ENCODE data around the gene MRC2.
"Not testable (repeated sequence)": the region's sequence is repeated elsewhere in the genome, so short reads cannot be mapped to it uniquely, and the experiment has no call there.

MRC2 gene

GRCh38 chr17:62676952-62677596 is 49.6 kb downstream of the MRC2 start:
- Mint-ChIP-seq H3K4me3 (no peak overlapping the region), H3K27me3 (no peaks in the 10 kb centered on the region), H3K36me3 (ENCODE audit: insufficient read depth) (no peaks in the 10 kb centered on the region), H3K9me3 (no peaks in the 10 kb centered on the region), H3K27ac (no peak overlapping the region), H3K4me1 (ENCODE audit: low read depth in 2 of 2) (peaks cover 0 to 4% of the 10 kb centered on the region in 2 donors)
- DNase-seq (no peak), ATAC-seq (replicated peaks) (no peak)

- no peaks in the 10 kb centered on the region for H3K27me3 Mint-ChIP-seq
Observed at GRCh38 chr17:62678214-62678919, 50.9 kb downstream of the MRC2 start.

GRCh38 chr17:62679866-62680377 is 52.5 kb downstream of the MRC2 start:
- no peak for ATAC-seq (replicated peaks)
- H3K4me1 Mint-ChIP-seq (ENCODE audit: low read depth in 2 of 2) = no peaks in the 10 kb centered on the region
- no peak for DNase-seq
- H3K9me3 Mint-ChIP-seq = no peaks in the 10 kb centered on the region
- H3K27ac Mint-ChIP-seq = no peak overlapping the region
- no peaks in the 10 kb centered on the region for H3K27me3 Mint-ChIP-seq
- H3K36me3 Mint-ChIP-seq (ENCODE audit: insufficient read depth) = no peaks in the 10 kb centered on the region
- no peak overlapping the region for H3K4me3 Mint-ChIP-seq

More at GRCh38 chr17:62678214-62678919, 50.9 kb downstream of the MRC2 start:
- no peaks in the 10 kb centered on the region for H3K9me3 Mint-ChIP-seq
- no peak overlapping the region for H3K4me3 Mint-ChIP-seq
- DNase-seq (no peak), ATAC-seq (replicated peaks) (no peak)
- no peak overlapping the region for H3K27ac Mint-ChIP-seq
- no peaks in the 10 kb centered on the region for H3K36me3 Mint-ChIP-seq (ENCODE audit: insufficient read depth)
- no peaks in the 10 kb centered on the region for H3K4me1 Mint-ChIP-seq (ENCODE audit: low read depth in 2 of 2)

- H3K4me3 Mint-ChIP-seq = no peak overlapping the region
- ATAC-seq (replicated peaks) = no peak
- H3K4me1 Mint-ChIP-seq (ENCODE audit: low read depth in 2 of 2) = no peaks in the 10 kb centered on the region
Observed at GRCh38 chr17:62680541-62681052, 53.1 kb downstream of the MRC2 start.

GRCh38 chr17:62681061-62681938 is 53.8 kb downstream of the MRC2 start:
- Mint-ChIP-seq H3K4me3 (no peak overlapping the region), H3K27me3 (no peaks in the 10 kb centered on the region), H3K4me1 (ENCODE audit: low read depth in 2 of 2) (no peaks in the 10 kb centered on the region), H3K27ac (no peak overlapping the region), H3K36me3 (ENCODE audit: insufficient read depth) (no peaks in the 10 kb centered on the region), H3K9me3 (no peaks in the 10 kb centered on the region)
- ATAC-seq (replicated peaks) (no peak), DNase-seq (no peak)

More at GRCh38 chr17:62680541-62681052, 53.1 kb downstream of the MRC2 start:
- Mint-ChIP-seq H3K27ac (no peak overlapping the region), H3K36me3 (ENCODE audit: insufficient read depth) (no peaks in the 10 kb centered on the region), H3K27me3 (no peaks in the 10 kb centered on the region), H3K9me3 (no peaks in the 10 kb centered on the region)
- DNase-seq = no peak

- H3K4me3 Mint-ChIP-seq = no peak overlapping the region
- no peaks in the 10 kb centered on the region for H3K36me3 Mint-ChIP-seq (ENCODE audit: insufficient read depth)
- no peak for ATAC-seq (replicated peaks)
- H3K27me3 Mint-ChIP-seq = no peaks in the 10 kb centered on the region
- H3K9me3 Mint-ChIP-seq = no peaks in the 10 kb centered on the region
- no peak overlapping the region for H3K27ac Mint-ChIP-seq
- no peaks in the 10 kb centered on the region for H3K4me1 Mint-ChIP-seq (ENCODE audit: low read depth in 2 of 2)
- DNase-seq = no peak
Observed at GRCh38 chr17:62681939-62682381, 54.5 kb downstream of the MRC2 start.

- ATAC-seq (replicated peaks) (no peak), DNase-seq (no peak)
- Mint-ChIP-seq H3K9me3 (no peaks in the 10 kb centered on the region), H3K27ac (no peak overlapping the region), H3K4me3 (no peak overlapping the region), H3K36me3 (ENCODE audit: insufficient read depth) (no peaks in the 10 kb centered on the region), H3K4me1 (ENCODE audit: low read depth in 2 of 2) (no peaks in the 10 kb centered on the region), H3K27me3 (no peaks in the 10 kb centered on the region)
Observed at GRCh38 chr17:62684179-62684578, 56.7 kb downstream of the MRC2 start.

GRCh38 chr17:62687997-62688396 is 60.5 kb downstream of the MRC2 start:
- DNase-seq (no peak), ATAC-seq (replicated peaks) (no peak)
- Mint-ChIP-seq H3K27ac (no peak overlapping the region), H3K36me3 (ENCODE audit: insufficient read depth) (no peaks in the 10 kb centered on the region), H3K4me3 (no peak overlapping the region), H3K27me3 (no peaks in the 10 kb centered on the region), H3K9me3 (no peaks in the 10 kb centered on the region), H3K4me1 (ENCODE audit: low read depth in 2 of 2) (no peaks in the 10 kb centered on the region)

GRCh38 chr17:62688398-62689160 is 61.1 kb downstream of the MRC2 start:
- no peaks in the 10 kb centered on the region for H3K9me3 Mint-ChIP-seq
- H3K4me3 Mint-ChIP-seq = no peak overlapping the region
- no peaks in the 10 kb centered on the region for H3K27me3 Mint-ChIP-seq
- H3K27ac Mint-ChIP-seq = no peak overlapping the region
- ATAC-seq (replicated peaks) = no peak
- H3K36me3 Mint-ChIP-seq (ENCODE audit: insufficient read depth) = no peaks in the 10 kb centered on the region
- DNase-seq = no peak
- H3K4me1 Mint-ChIP-seq (ENCODE audit: low read depth in 2 of 2) = no peaks in the 10 kb centered on the region

- no peak for DNase-seq
- Mint-ChIP-seq H3K27me3 (peaks cover 5 to 8% of the 10 kb centered on the region in 2 donors), H3K27ac (no peak overlapping the region), H3K36me3 (ENCODE audit: insufficient read depth) (no peaks in the 10 kb centered on the region), H3K9me3 (no peaks in the 10 kb centered on the region), H3K4me3 (no peak overlapping the region), H3K4me1 (ENCODE audit: low read depth in 2 of 2) (no peaks in the 10 kb centered on the region)
- no peak for ATAC-seq (replicated peaks)
Observed at GRCh38 chr17:62689441-62690167, 62.1 kb downstream of the MRC2 start.

GRCh38 chr17:62690168-62690897 is 62.9 kb downstream of the MRC2 start:
- Mint-ChIP-seq H3K4me1 (ENCODE audit: low read depth in 2 of 2) (no peaks in the 10 kb centered on the region), H3K36me3 (ENCODE audit: insufficient read depth) (no peaks in the 10 kb centered on the region), H3K27ac (no peak overlapping the region)

GRCh38 chr17:62691589-62691915 is 64.1 kb downstream of the MRC2 start:
- H3K4me1 Mint-ChIP-seq (ENCODE audit: low read depth in 2 of 2); DNase-seq; H3K36me3 Mint-ChIP-seq (ENCODE audit: insufficient read depth); H3K9me3 Mint-ChIP-seq; H3K27ac Mint-ChIP-seq; ATAC-seq (replicated peaks); H3K4me3 Mint-ChIP-seq: not testable (repeated sequence)
- H3K27me3 Mint-ChIP-seq = peaks cover 14 to 21% of the 10 kb centered on the region in 2 donors

More at GRCh38 chr17:62690168-62690897, 62.9 kb downstream of the MRC2 start:
- DNase-seq (no peak), ATAC-seq (replicated peaks) (no peak)
- no peaks in the 10 kb centered on the region for H3K9me3 Mint-ChIP-seq
- H3K4me3 Mint-ChIP-seq = no peak overlapping the region
- peaks cover 9 to 11% of the 10 kb centered on the region in 2 donors for H3K27me3 Mint-ChIP-seq
